ENCODE measurements around the gene GRM8.

- TF ChIP-seq CTCF (conservative IDR thresholded peaks at IDR 0.05; ENCODE audit: low read depth, low read length) (no peak), EZH2 (IDR thresholded peaks at IDR 0.05; ENCODE audit: low read length, unreplicated experiment) (no peak)
Observed at GRCh38 chr7:127208351-127208750, 44.4 kb downstream of the GRM8 start.

Data from PC-3 (cell line).